Nephron (organoid): ENCODE measurements around the gene PRB4.

Experiments used
- H3K27ac Mint-ChIP-seq, 3 experiments: 2 replicates each; pipeline ENCODE4 v1.8.0; 2020; ENCODE audit warnings: mixed read lengths in 3 of 3, mild to moderate bottlenecking in 2 of 3, moderate library complexity in 1 of 3
- H3K27me3 Mint-ChIP-seq: 2 replicates; pipeline ENCODE4 v1.8.0; 2021; ENCODE audit warnings: low read depth, mild to moderate bottlenecking, moderate library complexity, mixed read lengths
- H3K36me3 Mint-ChIP-seq: 2 replicates; pipeline ENCODE4 v1.8.0; 2020; ENCODE audit warnings: low read depth, mixed read lengths
- H3K4me1 Mint-ChIP-seq: 2 replicates; pipeline ENCODE4 v1.8.0; 2020; ENCODE audit warnings: mixed read lengths
- H3K4me3 Mint-ChIP-seq, 3 experiments: 2 replicates each; pipeline ENCODE4 v1.8.0; 2020; ENCODE audit warnings: mild to moderate bottlenecking in 3 of 3, mixed read lengths in 3 of 3, moderate library complexity in 2 of 3
- H3K9me3 Mint-ChIP-seq: 2 replicates; pipeline ENCODE4 v1.8.0; 2020; ENCODE audit warnings: mixed read lengths
- TF ChIP-seq, protein P1 (sequence below), 3 experiments: fragments of 200-600 bp; sonication (generic); IDR thresholded peaks; one replicate each; pipeline ENCODE4 v1.5.0; 2021; ENCODE audit warnings: antibody characterized with exemption in 3 of 3; ENCODE audit not compliant: unreplicated experiment in 3 of 3

PRB4 gene

DNA sequence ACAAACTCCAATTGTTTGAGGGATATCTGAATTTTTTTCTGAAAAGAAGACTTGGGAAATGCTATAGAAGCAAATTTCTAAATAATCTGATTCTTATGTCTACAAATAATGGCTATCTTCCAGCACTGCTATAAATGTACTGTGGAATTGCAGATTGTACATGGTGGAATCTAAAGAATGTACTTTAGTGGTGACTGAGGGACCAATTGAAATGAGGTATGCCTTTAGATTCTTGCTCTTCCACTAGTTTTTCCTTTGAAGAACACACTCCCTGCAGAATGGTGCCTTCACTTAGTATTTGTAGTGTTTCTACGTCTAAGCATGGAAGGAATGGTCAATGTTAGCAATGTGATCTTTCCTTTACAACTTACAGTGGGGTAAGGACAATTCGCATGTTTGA is 11.7 kb upstream of the PRB4 start:
- H3K27me3 Mint-ChIP-seq, result no peaks in the 10 kb centered on the region
- H3K27ac Mint-ChIP-seq, result no peak overlapping the region
- no peak overlapping the region for H3K4me3 Mint-ChIP-seq
- no peaks in the 10 kb centered on the region for H3K36me3 Mint-ChIP-seq
- peaks cover 13% of the 10 kb centered on the region for H3K9me3 Mint-ChIP-seq
- TF ChIP-seq, protein P1, sequence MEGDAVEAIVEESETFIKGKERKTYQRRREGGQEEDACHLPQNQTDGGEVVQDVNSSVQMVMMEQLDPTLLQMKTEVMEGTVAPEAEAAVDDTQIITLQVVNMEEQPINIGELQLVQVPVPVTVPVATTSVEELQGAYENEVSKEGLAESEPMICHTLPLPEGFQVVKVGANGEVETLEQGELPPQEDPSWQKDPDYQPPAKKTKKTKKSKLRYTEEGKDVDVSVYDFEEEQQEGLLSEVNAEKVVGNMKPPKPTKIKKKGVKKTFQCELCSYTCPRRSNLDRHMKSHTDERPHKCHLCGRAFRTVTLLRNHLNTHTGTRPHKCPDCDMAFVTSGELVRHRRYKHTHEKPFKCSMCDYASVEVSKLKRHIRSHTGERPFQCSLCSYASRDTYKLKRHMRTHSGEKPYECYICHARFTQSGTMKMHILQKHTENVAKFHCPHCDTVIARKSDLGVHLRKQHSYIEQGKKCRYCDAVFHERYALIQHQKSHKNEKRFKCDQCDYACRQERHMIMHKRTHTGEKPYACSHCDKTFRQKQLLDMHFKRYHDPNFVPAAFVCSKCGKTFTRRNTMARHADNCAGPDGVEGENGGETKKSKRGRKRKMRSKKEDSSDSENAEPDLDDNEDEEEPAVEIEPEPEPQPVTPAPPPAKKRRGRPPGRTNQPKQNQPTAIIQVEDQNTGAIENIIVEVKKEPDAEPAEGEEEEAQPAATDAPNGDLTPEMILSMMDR (IDR thresholded peaks at IDR 0.05; ENCODE audit: unreplicated experiment in 3 of 3), result no peak
- no peaks in the 10 kb centered on the region for H3K4me1 Mint-ChIP-seq

DNA sequence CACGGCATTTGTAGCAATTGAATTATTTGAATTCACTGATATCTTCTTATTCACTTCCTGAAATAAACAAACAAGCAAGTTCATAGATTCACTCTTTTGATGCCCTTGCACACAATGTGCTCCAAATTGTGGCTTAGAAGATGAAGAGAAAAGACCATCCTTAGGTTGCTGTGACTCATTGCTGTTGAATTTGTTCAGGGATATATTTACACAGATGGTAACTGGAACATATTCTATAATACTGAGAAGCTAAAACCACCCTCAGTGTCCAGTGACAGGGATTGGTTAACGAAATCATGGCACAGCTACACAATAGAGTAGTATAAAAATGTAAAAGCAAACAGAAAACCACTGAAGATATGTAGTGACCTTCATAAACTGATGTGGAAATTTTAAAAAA is 3.1 kb downstream of the PRB4 start:
- TF ChIP-seq, protein P1 (IDR thresholded peaks at IDR 0.05; ENCODE audit: unreplicated experiment in 3 of 3), result no peak
- H3K4me3 Mint-ChIP-seq, result no peak overlapping the region
- no peak overlapping the region for H3K27ac Mint-ChIP-seq
- peaks cover 2% of the 10 kb centered on the region for H3K9me3 Mint-ChIP-seq
- H3K27me3 Mint-ChIP-seq, result no peaks in the 10 kb centered on the region
- no peaks in the 10 kb centered on the region for H3K36me3 Mint-ChIP-seq
- H3K4me1 Mint-ChIP-seq, result no peaks in the 10 kb centered on the region

DNA sequence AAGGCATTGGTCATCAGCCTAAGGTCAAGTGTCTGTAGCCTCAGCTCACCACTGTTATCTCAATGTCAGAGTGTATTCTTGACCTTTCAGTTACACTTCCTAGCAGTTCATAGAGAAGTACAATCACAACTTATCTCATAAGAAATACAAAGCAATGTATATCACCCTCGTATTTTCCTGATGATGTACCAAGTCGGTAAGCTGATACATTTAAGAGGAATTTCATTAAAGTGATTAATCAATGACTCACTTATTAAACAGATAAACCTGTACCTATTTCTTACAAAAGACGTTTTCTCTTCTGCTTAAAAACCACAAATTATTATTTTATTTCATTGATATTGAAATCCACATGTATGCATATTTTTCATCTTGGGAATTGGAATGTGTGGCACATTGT is 36.8 kb downstream of the PRB4 start:
- TF ChIP-seq, protein P1 (IDR thresholded peaks at IDR 0.05; ENCODE audit: unreplicated experiment in 3 of 3), result no peak
- Mint-ChIP-seq H3K4me1 (no peaks in the 10 kb centered on the region), H3K36me3 (no peaks in the 10 kb centered on the region), H3K27ac (no peak overlapping the region), H3K4me3 (no peak overlapping the region), H3K27me3 (no peaks in the 10 kb centered on the region), H3K9me3 (no peaks in the 10 kb centered on the region)

DNA sequence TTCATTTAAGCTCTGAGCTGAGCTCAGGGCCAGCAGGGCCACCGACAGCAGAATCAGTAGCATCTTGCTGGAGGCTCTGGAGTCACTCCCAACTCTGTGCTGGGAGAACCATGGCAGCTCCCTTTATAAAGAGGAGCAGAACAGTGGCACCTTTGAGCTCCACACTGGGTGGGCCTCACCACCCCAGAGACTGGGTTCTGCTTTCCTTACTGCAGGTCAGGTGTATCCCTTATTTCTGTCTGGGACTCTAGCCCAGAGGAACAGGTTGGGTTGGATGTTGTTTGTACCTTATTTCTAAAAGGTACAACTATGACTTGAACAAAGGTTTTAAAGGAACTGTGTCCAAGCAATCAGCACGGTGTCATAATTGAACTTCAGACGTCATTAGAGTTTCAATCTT is 40.6 kb downstream of the PRB4 start, which contains the start of gene PRB3:
Gene PRB3 (minus strand): TSS at position 101 of the 400 bp plus-strand sequence. CDS start 38 bp downstream, at position 63.
- Mint-ChIP-seq H3K36me3 (no peaks in the 10 kb centered on the region), H3K4me3 (no peak within 1 kb of the TSS), H3K9me3 (no peaks in the 10 kb centered on the region), H3K4me1 (no peaks in the 10 kb centered on the region), H3K27me3 (no peaks in the 10 kb centered on the region), H3K27ac (no peak within 1 kb of the TSS)
- TF ChIP-seq, protein P1 (IDR thresholded peaks at IDR 0.05; ENCODE audit: unreplicated experiment in 3 of 3), result no peak

DNA sequence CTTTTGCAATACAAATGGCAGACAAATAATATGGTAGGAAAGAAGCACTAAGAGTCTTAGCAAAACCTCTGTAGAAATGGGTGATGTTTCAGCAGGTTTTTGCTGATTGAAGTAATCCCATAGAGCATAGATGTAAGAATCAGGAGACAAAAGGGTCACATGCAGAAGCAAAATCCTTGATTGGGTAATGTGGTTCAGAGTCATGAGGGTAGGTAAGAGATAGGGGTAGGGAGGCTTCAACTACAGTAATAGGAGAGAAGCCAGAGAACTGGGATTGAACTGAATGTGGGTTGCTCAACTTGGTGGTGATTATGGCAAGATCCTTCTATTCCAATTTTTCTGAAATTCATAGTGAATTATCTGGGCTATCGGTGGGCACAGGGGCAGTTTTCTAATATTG is 45.7 kb downstream of the PRB4 start:
- no peak overlapping the region for H3K27ac Mint-ChIP-seq
- H3K4me3 Mint-ChIP-seq, result no peak overlapping the region
- no peaks in the 10 kb centered on the region for H3K36me3 Mint-ChIP-seq

More for the DNA sequence above, 45.7 kb downstream of the PRB4 start:
- Mint-ChIP-seq H3K4me1 (no peaks in the 10 kb centered on the region), H3K9me3 (peaks cover 18% of the 10 kb centered on the region), H3K27me3 (no peaks in the 10 kb centered on the region)
- TF ChIP-seq, protein P1 (IDR thresholded peaks at IDR 0.05; ENCODE audit: unreplicated experiment in 3 of 3), result no peak
